SK-N-MC (cell line): ENCODE measurements around the gene ADAMTS12.

Source experiments
- EZH2 ChIP-seq: fragments of 200-600 bp; sonication (generic); IDR thresholded peaks from one replicate; pipeline ENCODE4 v1.6.1; 2017; ENCODE audit warnings: antibody characterized with exemption
- POLR2AphosphoS5 ChIP-seq: IDR thresholded peaks from 2 replicates; pipeline ENCODE4 v1.6.1; 2012; ENCODE audit warnings: mild to moderate bottlenecking, low read depth, low read length, borderline replicate concordance

DNA sequence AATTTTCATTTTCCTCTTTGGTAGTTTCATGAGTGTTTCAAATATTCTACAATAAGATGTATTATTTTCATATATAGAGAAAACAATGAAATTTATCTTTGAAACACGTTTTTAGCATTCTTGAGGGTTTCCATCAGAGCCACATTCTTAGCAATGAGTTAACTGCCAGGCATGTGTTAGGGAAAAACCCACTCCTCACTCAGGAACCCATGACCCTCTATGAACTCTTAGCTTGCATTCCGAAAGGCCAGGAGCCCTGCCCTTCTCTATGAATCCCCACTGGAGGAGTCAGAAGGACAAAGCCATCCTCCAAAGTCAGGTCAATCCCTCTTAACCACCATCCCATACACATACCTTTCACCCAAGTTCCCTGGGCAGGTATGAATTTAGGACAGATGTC is 57.5 kb downstream of the ADAMTS12 start:
- no peak for TF ChIP-seq POLR2AphosphoS5
- TF ChIP-seq EZH2: no peak
